WTC11 (cell line): ENCODE measurements around the gene GADD45GIP1. TPM values are rescaled to one million over a fixed set of nuclear protein-coding genes. Genes with fewer than 3 reads are reported as not detected.

Experiments
- ATAC-seq: fragments of 200-7000 bp; cut with Tn5 transposase; 2 replicates; pipeline ENCODE4 v1.10.0; 2021; ENCODE audit warnings: mild to moderate bottlenecking, moderate library complexity
- CTCF ChIA-PET: fragments of 300-600 bp; sonication (Branson Sonifier 250); formaldehyde crosslinking; loops from one replicate; lab custom pipeline; 2021; ENCODE audit warnings: antibody characterized with exemption; lab: Charles Lee
- POLR2A ChIA-PET: fragments of 350-600 bp; sonication (Branson Sonifier 250); formaldehyde crosslinking; loops from one replicate; lab custom pipeline; 2021; ENCODE audit warnings: antibody characterized with exemption; lab: Charles Lee
- DNase-seq: peaks from one replicate; pipeline ENCODE4 v3.0.0; 2021; ENCODE audit warnings: low spot score
- H3K27ac Mint-ChIP-seq: 2 replicates; pipeline ENCODE4 v1.8.0; 2021; ENCODE audit warnings: mixed read lengths
- H3K27me3 Mint-ChIP-seq: 2 replicates; pipeline ENCODE4 v1.8.0; 2021; ENCODE audit warnings: low read depth, mild to moderate bottlenecking, moderate library complexity, mixed read lengths
- H3K36me3 Mint-ChIP-seq: 2 replicates; pipeline ENCODE4 v1.8.0; 2021; ENCODE audit warnings: mixed read lengths
- H3K4me1 Mint-ChIP-seq: 2 replicates; pipeline ENCODE4 v1.8.0; 2022; ENCODE audit warnings: mixed read lengths
- H3K4me3 Mint-ChIP-seq: 2 replicates; pipeline ENCODE4 v1.8.0; 2021; ENCODE audit warnings: mild to moderate bottlenecking, moderate library complexity, mixed read lengths
- H3K9me3 Mint-ChIP-seq: 2 replicates; pipeline ENCODE4 v1.8.0; 2021; ENCODE audit warnings: mixed read lengths
- CBFB ChIP-seq: sonication (generic); formaldehyde crosslinking; IDR thresholded peaks from 2 replicates; pipeline ENCODE4 v1.8.1; 2022; ENCODE audit warnings: mild to moderate bottlenecking, low read depth, missing genetic modification reagents
- CTCF ChIP-seq: fragments of 200-600 bp; IDR thresholded peaks from 2 replicates; pipeline ENCODE4 v1.8.0; 2022; ENCODE audit warnings: antibody characterized with exemption
- ETV6 ChIP-seq: sonication (generic); formaldehyde crosslinking; IDR thresholded peaks from 2 replicates; pipeline ENCODE4 v1.8.1; 2022; ENCODE audit warnings: mild to moderate bottlenecking, missing genetic modification reagents
- MAX ChIP-seq: sonication (generic); formaldehyde crosslinking; IDR thresholded peaks from 2 replicates; pipeline ENCODE4 v1.8.0; 2022; ENCODE audit warnings: mild to moderate bottlenecking, missing genetic modification reagents
- NR2C2 ChIP-seq: sonication (generic); formaldehyde crosslinking; IDR thresholded peaks from 2 replicates; pipeline ENCODE4 v1.8.0; 2022; ENCODE audit warnings: mild to moderate bottlenecking, missing genetic modification reagents
- NR3C1 ChIP-seq: sonication (generic); formaldehyde crosslinking; conservative IDR thresholded peaks from 2 replicates; pipeline ENCODE4 v1.8.1; 2023; ENCODE audit warnings: low read depth, mild to moderate bottlenecking, missing genetic modification reagents
- OVOL2 ChIP-seq: fragments of 250-450 bp; sonication (Bioruptor Pico); IDR thresholded peaks from 2 replicates; pipeline ENCODE4 v1.9.0; 2021; ENCODE audit warnings: mild to moderate bottlenecking, borderline replicate concordance
- PRRX2 ChIP-seq: fragments of 250-450 bp; sonication (Bioruptor Pico); IDR thresholded peaks from 2 replicates; pipeline ENCODE4 v1.8.0; 2021; ENCODE audit warnings: mild to moderate bottlenecking
- SMAD3 ChIP-seq: sonication (generic); formaldehyde crosslinking; IDR thresholded peaks from 2 replicates; pipeline ENCODE4 v1.8.0; 2022; ENCODE audit warnings: missing genetic modification reagents, mild to moderate bottlenecking, borderline replicate concordance
- TEAD4 ChIP-seq: sonication (generic); formaldehyde crosslinking; IDR thresholded peaks from 2 replicates; pipeline ENCODE4 v1.8.0; 2022; ENCODE audit warnings: mild to moderate bottlenecking, missing genetic modification reagents
- ZBTB43 ChIP-seq: sonication (generic); formaldehyde crosslinking; IDR thresholded peaks from 2 replicates; pipeline ENCODE4 v1.8.1; 2023; ENCODE audit warnings: mild to moderate bottlenecking, missing genetic modification reagents
- ZNF281 ChIP-seq: sonication (generic); formaldehyde crosslinking; IDR thresholded peaks from 2 replicates; pipeline ENCODE4 v1.8.0; 2023; ENCODE audit warnings: mild to moderate bottlenecking, missing genetic modification reagents
- ZNF317 ChIP-seq: sonication (generic); formaldehyde crosslinking; IDR thresholded peaks from 2 replicates; pipeline ENCODE4 v1.8.1; 2023; ENCODE audit warnings: low read depth, mild to moderate bottlenecking, moderate library complexity, missing genetic modification reagents, borderline replicate concordance
- ZNF396 ChIP-seq: fragments of 250-450 bp; sonication (Bioruptor Pico); IDR thresholded peaks from 2 replicates; pipeline ENCODE4 v1.8.0; 2021; ENCODE audit warnings: mild to moderate bottlenecking, moderate library complexity, borderline replicate concordance
- ZNF512 ChIP-seq: sonication (generic); formaldehyde crosslinking; IDR thresholded peaks from 2 replicates; pipeline ENCODE4 v1.8.1; 2022; ENCODE audit warnings: missing genetic modification reagents, borderline replicate concordance
- total RNA-seq: library from RNA; stranded (reverse); gene quantifications from 3 replicates; pipeline ENCODE4 v1.2.3, GENCODE V29; 2021
- TF ChIP-seq, protein P1 (sequence below): sonication (generic); formaldehyde crosslinking; IDR thresholded peaks from 2 replicates; pipeline ENCODE4 v1.8.0; 2022; ENCODE audit warnings: missing genetic modification reagents
- TF ChIP-seq, protein P2 (sequence below): sonication (generic); formaldehyde crosslinking; IDR thresholded peaks from 2 replicates; pipeline ENCODE4 v1.8.1; 2022; ENCODE audit warnings: mild to moderate bottlenecking, moderate library complexity, missing genetic modification reagents
- TF ChIP-seq, protein P3 (sequence below): sonication (generic); formaldehyde crosslinking; IDR thresholded peaks from 2 replicates; pipeline ENCODE4 v1.8.1; 2023; ENCODE audit warnings: mild to moderate bottlenecking, moderate library complexity, missing genetic modification reagents

Gene GADD45GIP1
- total RNA-seq, 1 experiment from 2014 or later, result 54.4 TPM

DNA sequence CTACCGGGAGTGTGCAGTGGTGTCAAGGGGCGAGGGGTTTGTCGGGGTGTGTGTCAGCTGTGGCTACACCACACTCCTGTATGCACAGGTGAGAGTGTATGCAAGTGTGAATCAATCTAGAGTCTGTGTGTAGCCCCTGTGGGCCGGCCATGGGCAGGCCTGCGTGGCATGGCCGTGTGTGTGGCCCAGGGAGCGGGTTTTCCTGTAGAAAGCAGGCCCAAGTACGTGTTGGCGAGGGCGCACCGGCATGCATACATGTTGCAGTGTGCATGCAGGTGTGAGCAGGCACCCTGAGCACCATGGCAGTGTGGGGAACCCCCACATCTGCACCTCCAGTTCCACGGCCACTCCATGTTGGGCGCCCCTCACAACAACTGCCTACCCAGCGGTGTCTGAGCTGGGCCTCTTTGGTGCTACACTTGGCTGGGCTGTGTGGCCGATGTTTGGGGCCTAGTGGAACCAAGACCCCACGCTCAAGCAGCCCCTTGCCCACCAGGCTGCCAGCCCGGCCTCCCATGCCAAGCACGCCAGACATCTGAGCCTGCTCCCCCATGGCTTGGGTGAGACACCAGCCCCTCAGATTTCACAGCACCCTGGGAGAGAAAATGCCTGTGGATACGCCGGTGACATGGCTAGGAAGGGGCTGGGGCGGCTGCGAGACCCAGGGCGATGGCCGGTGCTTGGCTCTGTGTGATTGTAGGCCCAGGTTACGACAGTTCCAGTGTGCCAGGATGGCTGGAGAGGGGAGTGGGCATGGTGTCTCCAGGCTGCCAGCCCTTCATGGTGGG lies 40.4 kb upstream of the GADD45GIP1 start:
- CTCF ChIA-PET, result interaction anchor here (1.1 to 1.7 kb wide), 4 partner anchors 20 to 96 kb away, joined by 3 to 7 read pairs (median 4); no protein-coding TSS in a partner anchor
- Mint-ChIP-seq H3K9me3 (no peaks in the 10 kb centered on the region), H3K27ac (no peak overlapping the region), H3K4me1 (peaks cover 6% of the 10 kb centered on the region), H3K4me3 (peak overlapping the region; percentile 35; the same call in 1 of the 2 replicates), H3K27me3 (peaks cover 88% of the 10 kb centered on the region), H3K36me3 (peaks cover 3% of the 10 kb centered on the region; the same call in 1 of the 2 replicates)
- POLR2A ChIA-PET, result no interaction called here
- no peak for DNase-seq
- TF ChIP-seq CBFB (no peak), ZBTB43 (no peak), PRRX2 (CRISPR knock-in tag) (no peak), SMAD3 (CRISPR knock-in tag) (no peak), ZNF396 (CRISPR knock-in tag) (no peak), NR2C2 (CRISPR knock-in tag) (no peak), TEAD4 (CRISPR knock-in tag) (no peak), ZNF317 (CRISPR knock-in tag) (no peak), OVOL2 (no peak), NR3C1 (no peak), CTCF (no peak)
- TF ChIP-seq, protein P1, sequence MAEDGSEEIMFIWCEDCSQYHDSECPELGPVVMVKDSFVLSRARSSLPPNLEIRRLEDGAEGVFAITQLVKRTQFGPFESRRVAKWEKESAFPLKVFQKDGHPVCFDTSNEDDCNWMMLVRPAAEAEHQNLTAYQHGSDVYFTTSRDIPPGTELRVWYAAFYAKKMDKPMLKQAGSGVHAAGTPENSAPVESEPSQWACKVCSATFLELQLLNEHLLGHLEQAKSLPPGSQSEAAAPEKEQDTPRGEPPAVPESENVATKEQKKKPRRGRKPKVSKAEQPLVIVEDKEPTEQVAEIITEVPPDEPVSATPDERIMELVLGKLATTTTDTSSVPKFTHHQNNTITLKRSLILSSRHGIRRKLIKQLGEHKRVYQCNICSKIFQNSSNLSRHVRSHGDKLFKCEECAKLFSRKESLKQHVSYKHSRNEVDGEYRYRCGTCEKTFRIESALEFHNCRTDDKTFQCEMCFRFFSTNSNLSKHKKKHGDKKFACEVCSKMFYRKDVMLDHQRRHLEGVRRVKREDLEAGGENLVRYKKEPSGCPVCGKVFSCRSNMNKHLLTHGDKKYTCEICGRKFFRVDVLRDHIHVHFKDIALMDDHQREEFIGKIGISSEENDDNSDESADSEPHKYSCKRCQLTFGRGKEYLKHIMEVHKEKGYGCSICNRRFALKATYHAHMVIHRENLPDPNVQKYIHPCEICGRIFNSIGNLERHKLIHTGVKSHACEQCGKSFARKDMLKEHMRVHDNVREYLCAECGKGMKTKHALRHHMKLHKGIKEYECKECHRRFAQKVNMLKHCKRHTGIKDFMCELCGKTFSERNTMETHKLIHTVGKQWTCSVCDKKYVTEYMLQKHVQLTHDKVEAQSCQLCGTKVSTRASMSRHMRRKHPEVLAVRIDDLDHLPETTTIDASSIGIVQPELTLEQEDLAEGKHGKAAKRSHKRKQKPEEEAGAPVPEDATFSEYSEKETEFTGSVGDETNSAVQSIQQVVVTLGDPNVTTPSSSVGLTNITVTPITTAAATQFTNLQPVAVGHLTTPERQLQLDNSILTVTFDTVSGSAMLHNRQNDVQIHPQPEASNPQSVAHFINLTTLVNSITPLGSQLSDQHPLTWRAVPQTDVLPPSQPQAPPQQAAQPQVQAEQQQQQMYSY, result no peak
- TF ChIP-seq, protein P2, sequence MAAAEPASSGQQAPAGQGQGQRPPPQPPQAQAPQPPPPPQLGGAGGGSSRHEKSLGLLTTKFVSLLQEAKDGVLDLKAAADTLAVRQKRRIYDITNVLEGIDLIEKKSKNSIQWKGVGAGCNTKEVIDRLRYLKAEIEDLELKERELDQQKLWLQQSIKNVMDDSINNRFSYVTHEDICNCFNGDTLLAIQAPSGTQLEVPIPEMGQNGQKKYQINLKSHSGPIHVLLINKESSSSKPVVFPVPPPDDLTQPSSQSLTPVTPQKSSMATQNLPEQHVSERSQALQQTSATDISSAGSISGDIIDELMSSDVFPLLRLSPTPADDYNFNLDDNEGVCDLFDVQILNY (CRISPR knock-in tag), result no peak
- ATAC-seq, result no peak

GRCh38 chr19:12996406-12997094 lies 39.5 kb upstream of the GADD45GIP1 start:
- ChIA-PET CTCF (interaction anchor here (1.1 to 1.7 kb wide), 4 partner anchors 19 to 97 kb away, joined by 3 to 7 read pairs (median 4); no protein-coding TSS in a partner anchor), POLR2A (no interaction called here)
- Mint-ChIP-seq H3K9me3 (no peaks in the 10 kb centered on the region), H3K27me3 (peaks cover 94% of the 10 kb centered on the region), H3K36me3 (peaks cover 3% of the 10 kb centered on the region; the same call in 1 of the 2 replicates), H3K4me1 (peaks cover 6% of the 10 kb centered on the region), H3K4me3 (peak overlapping the region; percentile 35; the same call in 1 of the 2 replicates), H3K27ac (no peak overlapping the region)
- ATAC-seq, result peak; percentile 83
- peak; percentile 68 for DNase-seq
- TF ChIP-seq MAX (CRISPR knock-in tag), result peak; percentile 53; the same call in 1 of the 2 replicates
- TF ChIP-seq, protein P3, sequence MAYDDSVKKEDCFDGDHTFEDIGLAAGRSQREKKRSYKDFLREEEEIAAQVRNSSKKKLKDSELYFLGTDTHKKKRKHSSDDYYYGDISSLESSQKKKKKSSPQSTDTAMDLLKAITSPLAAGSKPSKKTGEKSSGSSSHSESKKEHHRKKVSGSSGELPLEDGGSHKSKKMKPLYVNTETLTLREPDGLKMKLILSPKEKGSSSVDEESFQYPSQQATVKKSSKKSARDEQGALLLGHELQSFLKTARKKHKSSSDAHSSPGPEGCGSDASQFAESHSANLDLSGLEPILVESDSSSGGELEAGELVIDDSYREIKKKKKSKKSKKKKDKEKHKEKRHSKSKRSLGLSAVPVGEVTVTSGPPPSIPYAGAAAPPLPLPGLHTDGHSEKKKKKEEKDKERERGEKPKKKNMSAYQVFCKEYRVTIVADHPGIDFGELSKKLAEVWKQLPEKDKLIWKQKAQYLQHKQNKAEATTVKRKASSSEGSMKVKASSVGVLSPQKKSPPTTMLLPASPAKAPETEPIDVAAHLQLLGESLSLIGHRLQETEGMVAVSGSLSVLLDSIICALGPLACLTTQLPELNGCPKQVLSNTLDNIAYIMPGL (CRISPR knock-in tag), result peak; percentile 58; the same call in 1 of the 2 replicates
- no peak for TF ChIP-seq NR2C2 (CRISPR knock-in tag)
- no peak for TF ChIP-seq ZNF281 (CRISPR knock-in tag)
- TF ChIP-seq ZNF512, result no peak
- no peak for TF ChIP-seq ETV6 (CRISPR knock-in tag)
